H1 (cell line): ENCODE results near the gene DIDO1. TPM values are rescaled to one million over a fixed set of nuclear protein-coding genes. Genes with fewer than 3 reads are reported as not detected.
A peak's percentile ranks its signal among the peaks of the same experiment; 100 is the strongest.

Experiments used
- ASH2L ChIP-seq: fragments of 200-600, 300-600 bp; sonication (generic); IDR thresholded peaks from one replicate; pipeline ENCODE4 v1.7.1; 2017; ENCODE audit warnings: low read length
- CBX8 ChIP-seq: fragments of 300-800, 300-1000 bp; sonication (generic); IDR thresholded peaks from 2 replicates; pipeline ENCODE4 v1.7.1; 2016; ENCODE audit warnings: low read depth, low read length, borderline replicate concordance
- CTBP2 ChIP-seq: IDR thresholded peaks from 2 replicates; pipeline ENCODE4 v1.7.0; 2011; ENCODE audit warnings: borderline replicate concordance, mild to moderate bottlenecking, moderate library complexity, mixed read lengths, low read length; ENCODE audit not compliant: insufficient read depth, insufficient read length
- E2F6 ChIP-seq: IDR thresholded peaks from 2 replicates; pipeline ENCODE4 v1.6.1; 2012; ENCODE audit warnings: inconsistent platforms
- FOSL1 ChIP-seq: IDR thresholded peaks from 2 replicates; pipeline ENCODE4 v1.6.1; 2011; ENCODE audit warnings: mild to moderate bottlenecking, low read depth, low read length, moderate library complexity; ENCODE audit not compliant: insufficient read depth
- HDAC2 ChIP-seq, 2 experiments: fragments of 300-600 bp in 1 of 2; sonication (generic) in 1 of 2; IDR thresholded peaks; 2 replicates each; pipeline ENCODE4 v1.6.1; 2011 to 2012; ENCODE audit warnings: low read depth in 2 of 2, low read length in 2 of 2, mild to moderate bottlenecking in 2 of 2, moderate library complexity in 2 of 2, borderline replicate concordance in 1 of 2, inconsistent platforms in 1 of 2
- HDAC6 ChIP-seq: IDR thresholded peaks from one replicate; pipeline ENCODE4 v1.7.1; 2012; ENCODE audit warnings: low read depth, mild to moderate bottlenecking, inconsistent platforms, low read length, moderate library complexity
- JUND ChIP-seq: IDR thresholded peaks from 2 replicates; pipeline ENCODE4 v1.6.1; 2011; ENCODE audit warnings: mild to moderate bottlenecking, improper control_type of control experiment, low read length
- RBBP5 ChIP-seq: IDR thresholded peaks from 2 replicates; pipeline ENCODE4 v1.7.1; 2012; ENCODE audit warnings: low read depth, mild to moderate bottlenecking, inconsistent platforms, low read length, moderate library complexity, borderline replicate concordance
- SAP30 ChIP-seq: fragments of 300-600 bp; sonication (generic); IDR thresholded peaks from 2 replicates; pipeline ENCODE4 v1.7.1; 2012; ENCODE audit warnings: low read length, moderate library complexity, mild to moderate bottlenecking, inconsistent platforms; ENCODE audit not compliant: insufficient read depth, insufficient replicate concordance
- SIN3A ChIP-seq, 2 experiments: IDR thresholded peaks in 1 of 2; conservative IDR thresholded peaks in 1 of 2; 2 replicates each; pipeline ENCODE4 v1.6.1; 2011 to 2012; ENCODE audit warnings: low read length in 2 of 2, improper control_type of control experiment in 1 of 2, low read depth in 1 of 2, mild to moderate bottlenecking in 1 of 2
- SP1 ChIP-seq: IDR thresholded peaks from 2 replicates; pipeline ENCODE4 v1.6.1; 2011; ENCODE audit warnings: low read depth, low read length
- SP4 ChIP-seq: IDR thresholded peaks from 2 replicates; pipeline ENCODE4 v1.6.1; 2012; ENCODE audit warnings: low read length, inconsistent platforms
- TBP ChIP-seq: IDR thresholded peaks from 2 replicates; pipeline ENCODE4 v1.6.1; 2011; ENCODE audit warnings: low read depth, low read length, improper control_type of control experiment
- USF2 ChIP-seq: IDR thresholded peaks from 2 replicates; pipeline ENCODE4 v1.6.1; 2011; ENCODE audit warnings: low read length, improper control_type of control experiment
- polyA plus RNA-seq, 7 experiments: library from polyadenylated mRNA; depleted of rRNA in 3 of 7; stranded (reverse) in 5 of 7; unstranded in 2 of 7; fragments of >200 nt in 5 of 7; fragments of 200-250 nt in 2 of 7; gene quantifications; 1 replicate in 5 of 7; 2 replicates in 1 of 7; 4 replicates in 1 of 7; pipeline versions ENCODE4 v1.2.1 to v1.2.3, GENCODE V29; 2011 to 2013; ENCODE audit warnings: missing spikeins in 2 of 7, mixed read lengths in 2 of 7
- total RNA-seq: library from RNA; stranded (reverse); fragmentation: NEBNext Ultra II Directional; extraction: Animal tissue kit (Norgen Biotek cat#: 25700); gene quantifications from 2 replicates; pipeline ENCODE4 v1.2.1, GENCODE V29; 2021

Gene DIDO1
- total and polyA plus RNA-seq, 2 of the 8 experiments (the other 6 are each of a cell fraction or from before 2014, with no cell fraction given), result 53.6 to 82.8 TPM

DNA sequence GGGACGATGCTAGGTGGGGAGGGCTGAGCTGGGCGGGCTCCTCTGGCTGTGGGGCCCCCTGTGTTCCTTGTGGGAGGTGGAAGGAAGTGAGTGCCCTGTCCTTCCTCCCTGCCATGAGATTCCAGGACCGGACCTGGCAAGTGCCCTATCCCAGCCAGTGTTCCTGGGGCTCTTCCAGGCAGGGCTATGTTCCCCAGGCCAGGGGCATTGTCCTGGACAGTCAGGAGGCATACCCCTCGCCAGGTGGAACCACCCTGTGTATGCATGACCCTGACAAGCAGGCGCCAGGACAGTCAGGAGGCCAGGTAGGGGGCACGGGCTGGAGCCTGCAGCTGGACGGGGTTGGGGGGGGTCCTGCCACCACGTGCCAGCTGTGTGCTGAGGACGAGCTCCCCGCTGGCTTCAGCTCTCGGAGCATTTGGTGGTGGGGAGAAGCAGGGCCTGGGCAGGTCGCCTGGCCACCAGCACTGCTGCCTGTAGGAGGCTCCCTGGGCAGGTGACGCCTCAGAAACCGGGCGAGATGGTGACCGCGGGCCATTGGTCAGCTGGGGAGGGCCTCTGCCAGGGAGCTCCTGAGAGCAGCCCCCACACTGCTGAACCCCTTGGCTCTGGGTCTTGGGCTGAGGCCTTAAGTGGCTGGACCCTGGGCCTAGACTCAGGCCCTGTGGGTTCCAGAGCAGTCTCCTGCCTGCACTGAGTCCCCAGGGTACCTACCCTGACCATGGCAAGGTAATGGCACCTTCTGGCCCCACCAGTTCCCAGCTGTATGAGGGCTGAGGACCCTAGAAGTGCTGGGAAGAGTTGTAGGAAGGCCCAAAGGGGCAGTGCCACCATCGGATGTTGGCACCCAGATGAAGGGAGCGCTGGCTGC, 26.9 kb upstream of the DIDO1 start (continued):
- 0 out of 2 replicates have a peak, but pooled peaks have one; percentile 26 for TF ChIP-seq E2F6
- no peak for TF ChIP-seq JUND
- TF ChIP-seq ASH2L, result no peak
- no peak for TF ChIP-seq HDAC2 (IDR thresholded peaks at IDR 0.05; ENCODE audit: borderline replicate concordance in 1 of 2, low read depth in 2 of 2, low read length in 2 of 2)
- no peak for TF ChIP-seq TBP
- no peak for TF ChIP-seq SIN3A (conservative IDR thresholded peaks at IDR 0.05 in 1 of 2, IDR thresholded peaks at IDR 0.05 in 1 of 2; ENCODE audit: low read depth in 1 of 2, low read length in 2 of 2)
- no peak for TF ChIP-seq RBBP5
- no peak for TF ChIP-seq CTBP2
- no peak for TF ChIP-seq SP4
- no peak for TF ChIP-seq USF2
- no peak for TF ChIP-seq HDAC6
- TF ChIP-seq SP1, result no peak
- TF ChIP-seq SAP30, result peak; percentile 42
- no peak for TF ChIP-seq CBX8
- no peak for TF ChIP-seq FOSL1
